ENCODE results near the gene CENPP.

DNA sequence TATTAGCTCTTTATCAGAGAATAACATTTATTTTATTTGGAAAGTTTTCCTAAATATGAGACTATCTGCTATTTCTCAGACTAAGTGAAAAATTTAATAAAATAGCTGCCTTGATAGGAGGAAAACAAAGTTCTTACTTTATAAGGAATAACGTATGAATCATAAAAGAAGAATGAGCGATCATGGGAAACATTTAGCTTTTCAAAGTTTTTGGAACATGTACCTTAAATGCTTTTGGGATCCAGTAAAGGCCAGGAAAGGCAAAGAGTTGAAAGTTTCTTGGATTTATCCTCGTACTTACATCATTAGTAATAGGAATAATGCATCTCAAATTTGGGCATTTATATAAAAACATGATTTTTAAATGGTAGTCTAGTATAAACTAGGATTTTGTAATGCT is 59.2 kb downstream of the CENPP start:
- TF ChIP-seq GATA2 (IDR thresholded peaks at IDR 0.05; ENCODE audit: low read depth, low read length) (no peak), GATA3 (IDR thresholded peaks at IDR 0.05; ENCODE audit: low read depth, low read length) (no peak)

Data from SH-SY5Y (cell line).